Karpas-422 (cell line): ENCODE data around the gene ARMC10. TPM values are rescaled to one million over a fixed set of nuclear protein-coding genes. Genes with fewer than 3 reads are reported as not detected.
A peak's percentile ranks its signal among the peaks of the same experiment; 100 is the strongest.
"Not testable (repeated sequence)": the region's sequence is repeated elsewhere in the genome, so short reads cannot be mapped to it uniquely, and the experiment has no call there.

Experiments
- DNase-seq: peaks from one replicate; pipeline ENCODE4 v3.0.0-alpha.2; 2015
- H2AFZ ChIP-seq: fragments of 200-600 bp; sonication (generic); 2 replicates; pipeline ENCODE4 v1.6.1; 2014; ENCODE audit warnings: antibody characterized with exemption, low read length, mixed read lengths
- H3K27ac ChIP-seq: fragments of 200-600 bp; sonication (generic); 2 replicates; pipeline ENCODE4 v1.5.1; 2014; ENCODE audit warnings: mild to moderate bottlenecking, low read length, moderate library complexity
- H3K27me3 ChIP-seq: fragments of 200-600 bp; sonication (generic); 2 replicates; pipeline ENCODE4 v1.6.1; 2014; ENCODE audit warnings: low read length, mixed read lengths
- H3K36me3 ChIP-seq: fragments of 200-600 bp; sonication (generic); 2 replicates; pipeline ENCODE4 v1.6.1; 2014; ENCODE audit warnings: low read length, mixed read lengths; ENCODE audit not compliant: insufficient read depth
- H3K4me1 ChIP-seq: fragments of 200-600 bp; sonication (generic); 2 replicates; pipeline ENCODE4 v1.6.1; 2014; ENCODE audit warnings: mild to moderate bottlenecking, low read length, mixed read lengths
- H3K4me2 ChIP-seq: fragments of 200-600 bp; sonication (generic); 2 replicates; pipeline ENCODE4 v1.6.1; 2014; ENCODE audit warnings: low read length, low read depth, mild to moderate bottlenecking; ENCODE audit not compliant: poor library complexity, severe bottlenecking
- H3K4me3 ChIP-seq: fragments of 200-600 bp; sonication (generic); 2 replicates; pipeline ENCODE4 v1.5.1; 2014; ENCODE audit warnings: mild to moderate bottlenecking, antibody characterized with exemption, low read length, mixed read lengths
- H3K79me2 ChIP-seq: fragments of 200-600 bp; sonication (generic); 2 replicates; pipeline ENCODE4 v1.6.1; 2014; ENCODE audit warnings: mild to moderate bottlenecking, low read length, mixed read lengths
- H3K9ac ChIP-seq: fragments of 200-600 bp; sonication (generic); 2 replicates; pipeline ENCODE4 v1.6.0; 2014; ENCODE audit warnings: low read length
- H3K9me2 ChIP-seq: fragments of 200-600 bp; sonication (generic), shearing (Covaris generic); replicated peaks from 2 replicates; pipeline ENCODE4 v1.6.0; 2014; ENCODE audit warnings: mild to moderate bottlenecking, low read length, moderate library complexity; ENCODE audit not compliant: insufficient read depth
- H3K9me3 ChIP-seq: fragments of 300-700, 200-600 bp; sonication (generic); 2 replicates; pipeline ENCODE4 v1.6.1; 2014; ENCODE audit warnings: low read length, mixed read lengths
- H4K20me1 ChIP-seq: fragments of 200-600 bp; sonication (generic); 2 replicates; pipeline ENCODE4 v1.6.1; 2014; ENCODE audit warnings: mild to moderate bottlenecking, antibody characterized with exemption, low read length, low read depth; ENCODE audit not compliant: insufficient read depth
- total RNA-seq: library from RNA; depleted of rRNA; stranded (reverse); fragments of >200 nt; shearing (Covaris generic); gene quantifications from 2 replicates; pipeline ENCODE4 v1.2.3, GENCODE V29; 2014; ENCODE audit warnings: low replicate concordance

The ARMC10 gene
- total RNA-seq, 1 experiment from 2014 or later = 65.6 TPM

GRCh38 chr7:103082497-103082896 lies 7.6 kb downstream of the ARMC10 start:
- H3K9me3 ChIP-seq = no peaks in the 10 kb centered on the region
- H2AFZ ChIP-seq = no peak overlapping the region
- peaks cover 23% of the 10 kb centered on the region; the same call in 1 of the 2 replicates for H3K36me3 ChIP-seq
- no peak overlapping the region for H3K27ac ChIP-seq
- no peak overlapping the region for H3K4me2 ChIP-seq
- no peak overlapping the region for H3K4me3 ChIP-seq
- H3K9me2 ChIP-seq = no peaks in the 10 kb centered on the region
- H3K4me1 ChIP-seq = peaks cover 17% of the 10 kb centered on the region
- H3K9ac ChIP-seq = no peak overlapping the region
- peaks cover 57% of the 10 kb centered on the region for H3K79me2 ChIP-seq
- no peaks in the 10 kb centered on the region for H3K27me3 ChIP-seq
- no peak for DNase-seq
- H4K20me1 ChIP-seq = no peaks in the 10 kb centered on the region

GRCh38 chr7:103083210-103083609 lies 8.3 kb downstream of the ARMC10 start:
- H3K4me3 ChIP-seq = no peak overlapping the region
- H3K4me2 ChIP-seq = no peak overlapping the region
- H3K9ac ChIP-seq = no peak overlapping the region

GRCh38 chr7:103092321-103092720 lies 17.4 kb downstream of the ARMC10 start:
- not testable (repeated sequence) for H3K4me2 ChIP-seq, H3K27me3 ChIP-seq, DNase-seq, H3K27ac ChIP-seq, H3K4me3 ChIP-seq, H3K9ac ChIP-seq, H3K9me3 ChIP-seq, H3K9me2 ChIP-seq, H2AFZ ChIP-seq, H3K4me1 ChIP-seq, H4K20me1 ChIP-seq
- Histone ChIP-seq H3K36me3 (peaks cover 42% of the 10 kb centered on the region), H3K79me2 (peaks cover 13% of the 10 kb centered on the region)

More at GRCh38 chr7:103083210-103083609, 8.3 kb downstream of the ARMC10 start:
- H3K27me3 ChIP-seq = no peaks in the 10 kb centered on the region
- no peak overlapping the region for H3K27ac ChIP-seq
- H4K20me1 ChIP-seq = no peaks in the 10 kb centered on the region
- H3K9me2 ChIP-seq = no peaks in the 10 kb centered on the region
- H2AFZ ChIP-seq = no peak overlapping the region
- H3K79me2 ChIP-seq = peaks cover 50% of the 10 kb centered on the region
- H3K4me1 ChIP-seq = peaks cover 17% of the 10 kb centered on the region
- DNase-seq = no peak
- H3K36me3 ChIP-seq = peaks cover 31% of the 10 kb centered on the region; the same call in 1 of the 2 replicates
- H3K9me3 ChIP-seq = no peaks in the 10 kb centered on the region

GRCh38 chr7:103093429-103093828 lies 18.5 kb downstream of the ARMC10 start:
- H2AFZ ChIP-seq = no peak overlapping the region
- H3K79me2 ChIP-seq = peaks cover 15% of the 10 kb centered on the region
- H3K27me3 ChIP-seq = no peaks in the 10 kb centered on the region
- H3K4me1 ChIP-seq = no peaks in the 10 kb centered on the region
- H3K4me2 ChIP-seq = no peak overlapping the region
- H3K9me3 ChIP-seq = no peaks in the 10 kb centered on the region
- no peak for DNase-seq
- H3K4me3 ChIP-seq = no peak overlapping the region
- H3K27ac ChIP-seq = no peak overlapping the region
- H3K9ac ChIP-seq = no peak overlapping the region
- H3K9me2 ChIP-seq = no peaks in the 10 kb centered on the region
- H3K36me3 ChIP-seq = peaks cover 38% of the 10 kb centered on the region
- no peaks in the 10 kb centered on the region for H4K20me1 ChIP-seq

GRCh38 chr7:103094102-103094501 lies 19.2 kb downstream of the ARMC10 start:
- Histone ChIP-seq H3K79me2 (peaks cover 15% of the 10 kb centered on the region), H3K27me3 (no peaks in the 10 kb centered on the region), H4K20me1 (no peaks in the 10 kb centered on the region), H3K4me2 (no peak overlapping the region), H3K4me3 (no peak overlapping the region), H3K9ac (no peak overlapping the region), H3K9me3 (no peaks in the 10 kb centered on the region), H3K27ac (no peak overlapping the region), H3K9me2 (no peaks in the 10 kb centered on the region), H3K4me1 (no peaks in the 10 kb centered on the region), H2AFZ (no peak overlapping the region), H3K36me3 (peaks cover 38% of the 10 kb centered on the region)
- peak; percentile 53 for DNase-seq

- not testable (repeated sequence) for H3K27ac ChIP-seq, H3K4me3 ChIP-seq, H3K9ac ChIP-seq, H3K9me3 ChIP-seq, H2AFZ ChIP-seq, DNase-seq, H3K27me3 ChIP-seq, H4K20me1 ChIP-seq, H3K4me2 ChIP-seq, H3K9me2 ChIP-seq
- peaks cover 15% of the 10 kb centered on the region for H3K79me2 ChIP-seq
- H3K36me3 ChIP-seq = peaks cover 43% of the 10 kb centered on the region
- H3K4me1 ChIP-seq = peaks cover 11% of the 10 kb centered on the region
These were observed 20.6 kb downstream of the ARMC10 start for GRCh38 chr7:103095558-103095957.

- no peak for DNase-seq
These were observed 22.1 kb downstream of the ARMC10 start for GRCh38 chr7:103097041-103097440.

GRCh38 chr7:103100348-103100747 lies 25.4 kb downstream of the ARMC10 start:
- H3K27ac ChIP-seq = peak overlapping the region; percentile 32; the same call in 1 of the 2 replicates
- no peak overlapping the region for H3K4me3 ChIP-seq
- H3K79me2 ChIP-seq = peaks cover 7% of the 10 kb centered on the region
- no peaks in the 10 kb centered on the region for H3K9me3 ChIP-seq
- peaks cover 34% of the 10 kb centered on the region for H3K36me3 ChIP-seq
- H2AFZ ChIP-seq = no peak overlapping the region
- peaks cover 11% of the 10 kb centered on the region for H3K4me1 ChIP-seq
- no peaks in the 10 kb centered on the region for H3K9me2 ChIP-seq
- no peaks in the 10 kb centered on the region for H4K20me1 ChIP-seq
- no peak for DNase-seq
- H3K4me2 ChIP-seq = no peak overlapping the region
- H3K9ac ChIP-seq = no peak overlapping the region
- no peaks in the 10 kb centered on the region for H3K27me3 ChIP-seq

More at GRCh38 chr7:103097041-103097440, 22.1 kb downstream of the ARMC10 start:
- no peaks in the 10 kb centered on the region for H3K9me3 ChIP-seq
- H4K20me1 ChIP-seq = no peaks in the 10 kb centered on the region
- H3K9me2 ChIP-seq = no peaks in the 10 kb centered on the region
- H3K27ac ChIP-seq = no peak overlapping the region
- no peak overlapping the region for H3K4me3 ChIP-seq
- H3K27me3 ChIP-seq = no peaks in the 10 kb centered on the region
- no peak overlapping the region for H2AFZ ChIP-seq
- H3K4me1 ChIP-seq = peaks cover 11% of the 10 kb centered on the region
- H3K79me2 ChIP-seq = peaks cover 15% of the 10 kb centered on the region
- peaks cover 45% of the 10 kb centered on the region for H3K36me3 ChIP-seq
- H3K4me2 ChIP-seq = no peak overlapping the region
- no peak overlapping the region for H3K9ac ChIP-seq
